HG03159 (cell line): ENCODE results near the gene GMDS.

Source experiments
- ATAC-seq: cut with Tn5 transposase; IDR thresholded peaks from one replicate; pipeline ENCODE4 v1.9.1; 2021; ENCODE audit warnings: mild to moderate bottlenecking, moderate library complexity; ENCODE audit not compliant: unreplicated experiment

GMDS gene

GRCh38 chr6:1789092-1789491 lies 456.3 kb downstream of the GMDS start:
- ATAC-seq = no peak

DNA sequence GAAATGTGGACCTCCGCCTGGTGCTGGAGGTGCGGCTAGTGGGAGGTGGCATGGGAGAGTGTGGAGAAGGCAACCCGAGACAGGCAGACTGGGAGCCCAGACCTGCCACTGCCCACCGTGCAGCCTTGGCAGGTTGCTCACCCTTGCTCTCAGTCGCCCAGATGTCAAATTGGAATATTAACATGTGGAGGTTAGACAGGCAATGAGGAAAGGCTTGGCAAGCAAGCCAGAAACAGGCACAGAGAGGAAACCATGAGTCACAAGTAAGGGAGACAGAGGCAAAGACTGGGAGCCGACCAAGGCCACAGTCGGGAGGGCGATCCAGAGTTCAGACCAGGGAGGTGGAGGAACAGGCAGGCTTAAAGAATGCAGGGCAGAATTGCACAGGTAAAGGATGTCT lies 457.5 kb downstream of the GMDS start:
- no peak for ATAC-seq

DNA sequence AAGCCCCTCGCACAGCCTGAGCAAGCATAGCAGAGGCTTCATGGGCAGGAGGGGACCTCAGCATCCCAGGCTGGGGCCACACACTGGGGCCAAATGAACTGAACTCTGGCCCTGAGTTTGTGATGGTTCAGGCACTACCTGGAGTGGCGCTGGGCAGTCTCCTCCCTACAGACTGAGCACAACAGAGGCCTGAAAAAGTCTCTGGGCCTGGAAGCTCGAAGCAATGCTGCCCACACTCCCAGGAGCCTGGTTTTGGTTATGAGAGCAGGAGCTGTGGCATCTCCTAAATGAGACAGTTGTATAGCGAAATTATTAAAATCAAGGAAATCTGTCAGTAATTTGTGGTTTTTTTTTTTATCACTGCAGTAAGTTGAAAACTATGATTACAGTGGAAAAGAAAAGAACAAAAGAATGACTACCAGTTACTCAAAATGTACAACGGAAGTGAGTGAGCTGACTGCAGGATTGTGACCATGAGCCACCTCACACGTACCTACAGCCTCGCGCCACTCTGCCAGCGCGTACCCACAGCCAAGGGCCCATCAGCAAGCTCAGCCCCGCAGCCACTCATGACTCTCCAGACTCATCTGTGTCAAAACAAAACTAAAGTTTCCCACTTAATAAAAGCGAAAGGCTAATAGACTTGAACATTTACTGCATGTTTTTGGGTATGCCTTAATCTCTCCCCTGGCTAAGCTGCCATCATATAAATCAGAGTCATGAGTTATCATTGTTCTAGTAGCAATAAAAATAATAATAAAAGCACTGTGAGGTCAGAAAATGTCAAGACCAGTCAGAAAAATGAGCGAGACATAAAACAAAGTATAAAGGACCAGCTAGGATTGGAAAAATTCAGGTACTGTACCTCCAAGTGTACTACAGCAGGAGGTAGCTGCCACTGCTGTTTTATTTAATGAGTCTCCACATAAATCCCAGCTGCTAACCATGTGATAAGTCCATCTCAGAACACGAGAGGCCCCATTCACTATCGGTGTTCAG lies 458.7 kb downstream of the GMDS start:
- no peak for ATAC-seq

DNA sequence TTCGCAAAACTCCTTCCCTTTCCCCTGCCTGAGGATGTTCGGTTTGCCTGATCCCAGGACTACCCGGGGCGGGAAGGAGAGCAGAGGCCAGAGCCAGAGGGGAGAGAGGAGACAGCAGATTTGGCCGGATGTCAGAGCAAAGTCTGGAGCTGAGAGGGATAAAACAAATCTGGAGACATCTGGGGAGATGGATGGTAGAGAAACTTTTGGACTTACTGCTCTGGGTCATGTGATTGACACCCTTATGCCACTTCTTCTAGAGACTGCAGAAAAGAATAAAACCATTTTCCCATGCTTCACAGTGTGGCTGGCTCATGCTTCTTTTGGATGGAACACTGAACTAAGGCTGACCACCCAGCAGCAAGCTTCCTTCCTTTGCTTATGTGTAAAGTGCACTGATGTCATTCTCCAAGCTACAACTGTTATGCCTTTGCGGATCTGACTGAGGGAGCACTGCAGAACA lies 461.0 kb downstream of the GMDS start:
- no peak for ATAC-seq

GRCh38 chr6:1781817-1782184 lies 463.6 kb downstream of the GMDS start:
- ATAC-seq = no peak

DNA sequence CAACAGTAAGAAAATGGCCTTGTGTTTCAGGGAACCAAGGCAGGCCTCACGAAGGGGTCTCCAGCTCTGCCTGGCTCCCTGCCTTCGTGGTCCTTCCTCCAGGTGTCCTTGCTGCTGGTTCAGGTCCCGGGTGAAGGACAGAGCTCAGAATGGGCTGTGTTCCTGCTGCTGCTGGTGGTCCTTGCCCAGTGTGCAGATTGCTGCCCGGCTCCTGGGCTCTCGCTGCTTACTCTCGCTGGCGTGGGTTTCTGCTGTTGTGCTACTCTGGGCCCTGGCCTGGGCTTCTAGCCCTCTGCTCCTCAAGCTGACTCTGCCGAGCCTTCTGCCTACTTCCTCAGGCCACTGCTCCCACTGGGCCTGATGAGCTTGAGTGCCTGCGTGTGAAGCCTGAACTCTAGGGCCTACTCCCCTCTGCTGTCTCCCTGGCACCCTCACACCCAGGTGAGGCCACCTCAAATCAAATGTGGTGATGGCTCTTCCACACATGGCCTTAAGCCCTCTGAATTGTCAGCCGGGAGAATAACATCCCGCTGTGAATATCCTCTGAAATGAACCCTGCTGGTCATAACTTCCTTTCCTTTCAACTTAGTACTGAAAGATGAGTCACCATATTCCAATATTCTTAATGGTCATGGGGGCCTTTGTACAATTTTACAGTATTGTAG lies 464.1 kb downstream of the GMDS start:
- ATAC-seq = no peak

DNA sequence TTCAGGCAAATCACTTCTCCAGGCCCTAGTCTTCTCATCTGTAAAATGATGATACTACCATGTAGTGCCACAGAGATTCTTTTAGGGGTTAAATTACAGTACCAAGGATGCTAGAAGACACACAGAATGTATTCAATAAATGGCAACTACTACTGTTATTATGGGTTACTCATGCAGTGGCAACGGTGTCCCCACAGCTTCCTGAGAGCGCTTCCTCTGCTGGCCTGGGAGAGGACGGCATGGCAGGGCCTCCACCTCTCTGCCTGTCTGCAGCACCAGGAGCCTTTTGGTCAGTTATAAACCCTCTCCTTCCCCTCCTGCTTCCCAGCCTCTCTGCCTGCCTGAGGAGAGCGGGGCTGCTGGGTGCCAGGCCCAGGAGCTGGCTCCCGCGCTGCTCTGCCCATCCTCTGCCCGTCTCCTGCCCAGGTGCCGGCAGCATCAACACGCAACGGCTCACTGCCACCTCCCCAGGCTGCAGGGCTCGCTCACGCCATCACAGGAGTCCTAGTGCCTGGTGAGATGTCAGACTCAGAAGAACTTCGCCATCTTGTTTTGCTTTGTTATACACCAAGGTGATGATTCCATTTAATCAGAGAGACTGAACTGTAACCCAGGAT lies 465.0 kb downstream of the GMDS start:
- no peak for ATAC-seq

DNA sequence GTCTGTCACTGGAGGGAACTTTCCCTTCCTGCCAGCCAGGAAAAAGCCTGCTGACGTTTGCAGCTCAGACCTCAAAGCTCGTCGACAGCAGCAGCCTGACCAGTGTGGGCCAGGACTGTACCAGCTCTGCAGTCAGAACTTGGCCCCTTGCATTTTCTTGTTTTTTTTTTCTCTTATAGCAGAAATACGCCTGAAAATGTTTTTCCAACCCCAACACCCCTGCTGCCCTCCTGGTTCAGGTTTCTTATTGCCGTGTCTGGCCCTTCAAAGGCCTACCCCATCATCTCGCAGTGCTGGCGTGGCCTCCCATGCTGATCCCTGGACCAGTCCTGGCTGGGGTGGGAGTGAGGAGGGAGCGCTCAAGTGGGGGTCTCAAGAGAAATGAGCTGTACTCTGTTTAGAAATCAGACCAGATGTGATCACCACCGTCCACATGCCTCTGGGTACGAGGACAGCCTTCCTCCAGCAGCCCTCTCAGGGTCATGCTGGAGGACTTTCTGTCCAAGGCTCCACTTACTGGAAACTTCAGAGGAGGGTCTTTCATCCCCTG lies 466.6 kb downstream of the GMDS start:
- ATAC-seq = no peak

GRCh38 chr6:1777921-1778685 lies 467.3 kb downstream of the GMDS start:
- ATAC-seq = no peak

DNA sequence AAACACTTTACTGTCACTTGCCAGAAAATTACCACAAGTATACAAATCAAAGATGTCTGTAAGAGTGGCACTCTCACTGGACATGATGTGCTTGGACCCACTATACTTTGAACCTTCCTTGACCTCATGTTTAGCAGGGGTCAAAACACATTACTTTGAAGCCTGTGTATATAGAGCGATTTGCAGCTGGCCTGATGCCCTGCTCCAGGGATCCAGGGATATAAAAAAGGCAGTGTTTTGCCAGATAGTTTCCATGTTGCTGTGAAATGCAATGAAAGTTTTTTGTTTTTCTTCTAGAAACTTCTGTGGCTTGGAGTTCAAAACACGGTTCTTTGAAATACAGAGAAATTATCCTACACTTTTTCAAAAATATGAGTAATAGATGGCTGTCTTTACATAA lies 470.0 kb downstream of the GMDS start:
- ATAC-seq = no peak

- no peak for ATAC-seq
Observed at GRCh38 chr6:1774226-1774915, 471.0 kb downstream of the GMDS start.

DNA sequence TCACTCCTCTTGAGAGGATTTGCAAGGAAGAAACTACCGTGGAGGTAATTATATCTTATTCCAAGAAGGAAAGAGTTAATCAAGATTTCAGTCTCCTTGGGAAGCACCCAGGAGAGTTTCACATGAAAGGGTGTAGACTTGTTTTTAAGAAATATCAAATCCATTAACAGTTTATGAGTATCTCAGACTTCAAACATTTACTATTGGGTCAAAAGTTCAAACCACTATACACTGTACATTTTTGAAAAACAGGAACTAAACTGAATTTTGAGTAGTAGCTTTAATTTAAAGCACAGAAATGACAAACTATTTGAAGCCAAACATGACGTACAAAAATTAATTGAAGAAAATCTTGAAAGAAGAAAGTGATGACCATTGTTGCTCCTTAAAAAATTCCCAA lies 471.7 kb downstream of the GMDS start:
- no peak for ATAC-seq

GRCh38 chr6:1770968-1771723 lies 474.3 kb downstream of the GMDS start:
- ATAC-seq = no peak

DNA sequence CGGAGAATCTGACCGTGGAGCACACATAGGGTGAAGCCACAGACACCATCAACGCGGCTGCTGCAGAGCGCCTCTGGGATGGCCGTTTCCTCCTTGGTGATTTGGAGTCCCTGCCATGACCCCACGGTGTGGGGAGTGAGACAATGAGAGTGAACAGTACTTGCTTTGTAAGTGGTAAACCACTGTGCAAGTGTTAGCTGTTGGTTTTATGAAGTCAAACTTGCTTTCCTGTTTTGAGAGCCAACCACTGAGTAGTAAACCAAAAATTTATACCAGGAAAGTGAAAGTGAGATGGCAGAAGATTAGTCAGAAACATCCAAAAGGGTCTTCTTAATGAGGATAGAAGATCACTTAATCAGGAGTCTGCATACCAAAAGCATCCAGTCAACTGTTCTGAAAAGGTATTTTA lies 475.0 kb downstream of the GMDS start:
- no peak for ATAC-seq

DNA sequence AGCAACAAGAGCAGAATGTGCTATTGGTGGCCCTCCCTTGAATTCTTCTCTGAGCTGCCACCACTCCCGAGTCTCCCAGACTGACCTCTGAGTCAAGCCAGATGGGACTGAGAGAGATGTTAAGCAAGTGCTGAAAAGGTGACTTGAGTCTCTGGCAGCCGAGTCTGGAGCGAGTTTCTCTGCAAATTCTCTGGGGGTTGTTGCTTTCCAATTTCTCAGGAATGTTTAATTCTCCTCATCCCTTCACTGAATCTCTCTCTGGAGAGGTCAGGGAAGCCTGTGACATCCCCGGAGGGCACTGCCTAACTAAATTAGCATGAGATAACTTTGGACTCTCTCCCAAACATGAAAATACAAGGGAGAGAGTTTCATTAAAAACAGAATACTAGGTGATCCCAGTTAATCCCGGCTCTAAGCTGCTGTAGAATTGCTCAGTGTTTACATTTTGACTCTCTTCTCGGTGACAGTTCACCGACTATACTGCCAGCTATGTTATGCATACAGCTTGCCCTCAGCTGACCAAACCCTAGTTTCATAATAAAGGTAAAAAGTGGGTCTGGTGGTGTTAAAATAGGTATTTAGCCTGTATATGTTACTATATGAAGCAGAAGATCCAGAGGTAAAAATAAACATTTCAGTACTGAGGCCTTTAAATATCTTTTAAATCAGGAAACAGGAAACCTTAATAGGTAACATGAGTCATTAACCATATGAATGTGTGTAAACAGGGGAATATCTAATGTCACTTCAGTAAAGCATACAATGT lies 477.7 kb downstream of the GMDS start:
- no peak for ATAC-seq

- no peak for ATAC-seq
Observed at GRCh38 chr6:1766654-1767053, 478.8 kb downstream of the GMDS start.

GRCh38 chr6:1765160-1765903 lies 480.1 kb downstream of the GMDS start:
- no peak for ATAC-seq
